Body of pancreas (tissue), 4 donors: ENCODE data around the gene SPDYE4.

Experiments used
- POLR2A ChIP-seq, 3 donors: fragments of 450-650 bp; IDR thresholded peaks; one replicate each; pipeline ENCODE4 v1.6.1; 2016; ENCODE audit warnings: antibody characterized with exemption in 3 of 3, mild to moderate bottlenecking in 2 of 3
- TF ChIP-seq, protein P1 (sequence below), 7 experiments: fragments of 450-650 bp in 4 of 7; fragments of 200-600 bp in 3 of 7; sonication (generic) in 3 of 7; IDR thresholded peaks; one replicate each; pipeline ENCODE4 v1.5.1; 2016 to 2019; ENCODE audit warnings: antibody characterized with exemption in 7 of 7

DNA sequence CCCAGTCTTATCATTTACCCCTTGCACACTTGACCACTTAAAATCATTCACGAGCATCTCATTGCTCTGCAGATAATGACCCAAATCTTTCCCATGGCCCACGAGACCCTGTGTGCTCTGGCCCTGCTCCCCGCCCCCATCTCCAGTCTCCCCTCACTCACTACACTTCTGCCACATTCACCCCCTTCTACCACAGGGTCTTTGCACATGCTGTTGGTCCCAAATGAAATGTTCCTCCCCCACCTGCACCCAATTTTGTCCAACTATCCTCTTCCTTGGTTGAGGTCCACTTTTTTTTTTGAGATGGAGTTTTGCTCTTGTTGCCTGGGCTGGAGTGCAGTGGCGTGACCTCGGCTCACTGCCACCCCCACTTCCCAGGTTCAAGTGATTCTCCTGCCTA, 52.9 kb downstream of the SPDYE4 start:
- TF ChIP-seq, protein P1, sequence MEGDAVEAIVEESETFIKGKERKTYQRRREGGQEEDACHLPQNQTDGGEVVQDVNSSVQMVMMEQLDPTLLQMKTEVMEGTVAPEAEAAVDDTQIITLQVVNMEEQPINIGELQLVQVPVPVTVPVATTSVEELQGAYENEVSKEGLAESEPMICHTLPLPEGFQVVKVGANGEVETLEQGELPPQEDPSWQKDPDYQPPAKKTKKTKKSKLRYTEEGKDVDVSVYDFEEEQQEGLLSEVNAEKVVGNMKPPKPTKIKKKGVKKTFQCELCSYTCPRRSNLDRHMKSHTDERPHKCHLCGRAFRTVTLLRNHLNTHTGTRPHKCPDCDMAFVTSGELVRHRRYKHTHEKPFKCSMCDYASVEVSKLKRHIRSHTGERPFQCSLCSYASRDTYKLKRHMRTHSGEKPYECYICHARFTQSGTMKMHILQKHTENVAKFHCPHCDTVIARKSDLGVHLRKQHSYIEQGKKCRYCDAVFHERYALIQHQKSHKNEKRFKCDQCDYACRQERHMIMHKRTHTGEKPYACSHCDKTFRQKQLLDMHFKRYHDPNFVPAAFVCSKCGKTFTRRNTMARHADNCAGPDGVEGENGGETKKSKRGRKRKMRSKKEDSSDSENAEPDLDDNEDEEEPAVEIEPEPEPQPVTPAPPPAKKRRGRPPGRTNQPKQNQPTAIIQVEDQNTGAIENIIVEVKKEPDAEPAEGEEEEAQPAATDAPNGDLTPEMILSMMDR (IDR thresholded peaks at IDR 0.05), result no peak
- TF ChIP-seq POLR2A (IDR thresholded peaks at IDR 0.05), result no peak
